OCI-LY3 (cell line): ENCODE data around the gene SIGLEC11.

Experiments used
- CTCF ChIP-seq: fragments of 200-600, 300-600 bp; sonication (generic); IDR thresholded peaks from 2 replicates; pipeline ENCODE4 v1.5.1; 2014; ENCODE audit warnings: antibody characterized with exemption, low read length, low read depth
- EZH2phosphoT487 ChIP-seq: fragments of 200-600 bp; shearing (Covaris generic); IDR thresholded peaks from 2 replicates; pipeline ENCODE4 v1.6.1; 2018; ENCODE audit warnings: antibody characterized with exemption, mixed run types, low read depth

DNA sequence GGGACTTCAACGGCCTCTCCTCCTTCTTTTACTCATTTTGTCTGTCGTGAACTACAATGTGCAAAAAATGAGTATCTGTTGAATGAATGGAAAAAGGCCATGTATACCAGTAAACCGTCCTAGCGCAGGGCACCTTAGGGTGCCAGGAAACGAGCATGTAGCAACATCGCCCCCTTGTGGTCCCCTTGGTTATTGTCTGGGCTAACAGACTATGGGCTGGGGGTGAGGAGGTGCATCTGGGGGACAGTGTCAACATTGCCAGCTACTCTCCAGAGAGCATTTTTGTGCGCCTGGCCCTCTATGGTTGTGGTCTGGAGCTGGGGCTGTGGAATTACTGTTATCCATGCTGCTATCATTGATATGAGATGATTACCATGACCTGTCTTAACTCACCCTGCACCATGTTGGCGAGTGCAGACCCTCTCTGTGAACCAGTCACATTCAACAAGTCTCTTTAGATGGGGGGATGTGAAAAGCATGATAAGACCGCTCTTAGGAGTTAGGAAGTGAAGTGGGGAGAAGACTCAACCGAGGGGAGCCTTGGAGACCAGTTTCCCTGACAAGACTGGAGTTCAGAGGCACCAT is 22.8 kb upstream of the SIGLEC11 start:
- TF ChIP-seq CTCF: peak; percentile 98
- TF ChIP-seq EZH2phosphoT487: no peak
